GM19099 (cell line): ENCODE measurements around the gene RABGAP1L.

Source experiments
- POLR2A ChIP-seq: IDR thresholded peaks from 3 replicates; pipeline ENCODE4 v1.6.1; 2011; ENCODE audit warnings: low read depth; ENCODE audit not compliant: insufficient read length; ENCODE audit errors: extremely low read depth

Gene RABGAP1L

GRCh38 chr1:174247472-174247871, 88.2 kb downstream of the RABGAP1L start:
- TF ChIP-seq POLR2A: no peak

DNA sequence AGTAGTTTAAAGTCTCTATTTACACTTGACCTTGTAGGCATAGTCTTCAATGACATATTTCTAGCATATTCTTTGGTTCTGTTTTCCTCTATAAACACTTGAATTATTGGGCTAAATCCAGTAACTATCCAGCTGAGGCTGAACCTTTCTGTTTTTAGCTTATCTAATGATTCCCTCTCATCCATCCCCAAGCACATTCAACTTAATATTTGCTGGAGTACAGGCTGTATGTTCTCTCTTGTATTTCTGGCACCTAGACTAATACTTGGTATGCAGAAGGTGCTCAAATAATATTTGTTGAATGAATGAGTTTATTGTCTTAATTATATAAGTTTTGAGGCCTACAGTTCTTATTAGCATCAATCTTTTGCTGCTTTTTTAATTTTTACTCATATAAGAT, 88.7 kb downstream of the RABGAP1L start:
- TF ChIP-seq POLR2A: no peak

DNA sequence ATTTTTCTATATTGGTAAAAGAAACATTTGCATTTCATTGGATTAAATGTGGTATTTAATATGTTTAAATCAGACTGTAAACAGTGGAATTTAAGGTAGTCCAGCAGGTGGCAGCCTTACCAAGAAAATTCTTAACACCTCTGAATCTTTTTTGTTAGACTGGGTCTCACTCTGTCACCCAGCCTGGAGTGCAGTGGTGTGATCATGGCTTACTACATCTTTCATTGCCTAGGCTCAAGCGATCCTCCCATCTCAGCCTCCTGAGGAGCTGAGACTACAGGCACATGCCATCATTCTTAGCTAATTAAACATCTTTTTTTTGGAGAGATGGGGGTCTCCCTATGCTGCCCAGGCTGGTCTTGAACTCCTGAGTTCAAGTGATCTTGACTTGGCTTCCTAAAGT, 98.8 kb downstream of the RABGAP1L start:
- no peak for TF ChIP-seq POLR2A

- TF ChIP-seq POLR2A: no peak
These were observed 103.3 kb downstream of the RABGAP1L start for GRCh38 chr1:174262349-174263241.

- TF ChIP-seq POLR2A: no peak
These were observed 106.0 kb downstream of the RABGAP1L start for GRCh38 chr1:174265282-174265681.

GRCh38 chr1:174266476-174266875, 107.2 kb downstream of the RABGAP1L start:
- no peak for TF ChIP-seq POLR2A

DNA sequence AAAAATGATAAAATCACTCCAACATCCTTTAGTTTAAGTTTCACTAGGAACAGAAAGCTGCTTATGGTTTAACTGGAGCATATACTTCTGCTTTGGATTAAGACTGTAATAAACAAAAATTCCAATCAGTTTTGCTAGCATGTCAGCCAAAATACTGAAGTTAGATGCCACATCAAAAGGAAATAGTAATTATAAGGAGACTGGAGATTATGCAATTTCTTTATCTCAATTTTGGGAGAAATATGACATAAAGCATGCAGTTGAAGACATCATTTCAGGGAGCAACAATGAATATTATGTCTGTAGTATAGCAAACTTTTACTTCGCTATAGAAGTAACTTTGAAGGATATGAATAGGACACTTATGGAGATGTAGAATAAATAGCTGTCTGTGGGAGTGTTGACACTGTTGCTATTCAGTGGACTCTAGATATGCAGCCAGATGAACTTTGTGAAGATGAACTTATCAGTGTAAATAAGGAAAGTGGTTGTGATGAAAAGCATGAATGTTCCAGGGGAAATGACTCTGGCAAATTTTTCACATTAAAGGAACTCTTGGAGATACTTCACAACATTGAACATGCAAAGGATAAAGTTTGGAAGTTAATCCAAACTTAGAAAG, 107.8 kb downstream of the RABGAP1L start:
- TF ChIP-seq POLR2A: no peak

DNA sequence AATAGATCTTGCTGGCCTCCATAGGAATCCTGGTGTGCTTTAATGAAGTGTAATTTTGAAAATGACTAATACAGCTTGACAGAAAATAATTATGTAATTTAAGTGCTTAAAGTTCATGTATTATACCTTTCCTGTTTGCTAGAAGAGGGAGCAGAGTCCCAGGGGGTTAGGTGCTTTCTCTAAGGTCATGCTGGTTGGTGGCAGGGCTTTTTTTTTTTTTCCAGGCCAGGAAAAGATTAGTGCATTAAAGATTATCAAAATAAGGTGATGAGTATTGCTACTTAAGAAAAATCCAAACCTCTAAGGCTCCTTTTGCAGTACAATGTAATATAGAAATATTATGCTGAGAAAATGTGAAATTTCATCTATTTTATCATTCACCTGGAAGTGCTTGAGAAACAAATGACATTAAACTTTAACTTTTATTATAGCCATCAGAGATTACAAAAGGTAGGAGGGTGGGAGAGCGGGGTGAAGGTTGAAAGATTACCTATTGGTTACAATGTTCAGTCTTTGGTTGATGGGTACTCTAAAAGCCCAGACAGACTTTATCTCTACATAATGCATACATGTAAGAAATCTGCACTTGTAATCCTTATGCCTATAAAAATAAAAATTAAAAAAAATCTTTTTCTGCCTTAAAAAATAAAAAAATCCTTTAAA, 110.8 kb downstream of the RABGAP1L start:
- no peak for TF ChIP-seq POLR2A

GRCh38 chr1:174273190-174273589, 113.9 kb downstream of the RABGAP1L start:
- TF ChIP-seq POLR2A: no peak

GRCh38 chr1:174273776-174274175, 114.5 kb downstream of the RABGAP1L start:
- TF ChIP-seq POLR2A: no peak

- TF ChIP-seq POLR2A: no peak
These were observed 115.1 kb downstream of the RABGAP1L start for GRCh38 chr1:174274452-174274851.

DNA sequence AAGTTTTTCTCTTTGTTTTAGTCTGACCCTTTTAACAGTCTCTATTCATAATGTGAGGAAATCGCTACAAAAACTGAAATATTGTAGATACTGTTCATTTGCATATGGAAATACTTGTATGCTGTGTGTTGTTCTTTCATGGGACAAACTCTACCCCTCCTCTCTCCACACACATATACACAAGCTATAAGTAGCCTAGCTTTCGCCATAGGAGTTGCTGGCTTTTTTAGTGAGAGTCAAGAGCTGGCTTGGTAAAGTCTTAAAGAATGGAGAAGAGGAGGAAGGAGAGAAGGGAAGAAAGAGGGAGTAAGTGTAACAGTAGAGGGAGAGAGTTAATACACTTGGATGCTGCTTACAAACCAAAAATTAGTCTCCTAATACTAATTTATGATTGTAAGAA, 115.6 kb downstream of the RABGAP1L start:
- TF ChIP-seq POLR2A: no peak

DNA sequence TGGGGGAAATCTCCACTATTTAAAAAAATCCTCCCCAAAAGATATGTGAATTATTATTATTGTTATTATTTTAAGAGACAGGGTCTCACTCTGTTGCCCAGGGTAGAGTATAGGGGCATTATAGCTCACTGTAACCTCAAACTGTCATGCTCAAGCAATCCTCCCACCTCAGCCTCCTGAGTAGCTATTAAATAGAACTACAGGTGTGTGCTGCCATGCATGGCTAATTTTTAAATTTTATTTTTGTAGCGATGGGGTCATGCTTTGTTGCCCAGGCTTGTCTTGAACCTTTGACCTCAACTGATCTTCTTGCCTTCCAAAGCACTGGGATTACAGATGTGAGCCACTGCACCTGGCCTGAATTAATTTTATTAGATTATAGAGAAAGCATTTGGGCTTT, 116.8 kb downstream of the RABGAP1L start:
- no peak for TF ChIP-seq POLR2A

DNA sequence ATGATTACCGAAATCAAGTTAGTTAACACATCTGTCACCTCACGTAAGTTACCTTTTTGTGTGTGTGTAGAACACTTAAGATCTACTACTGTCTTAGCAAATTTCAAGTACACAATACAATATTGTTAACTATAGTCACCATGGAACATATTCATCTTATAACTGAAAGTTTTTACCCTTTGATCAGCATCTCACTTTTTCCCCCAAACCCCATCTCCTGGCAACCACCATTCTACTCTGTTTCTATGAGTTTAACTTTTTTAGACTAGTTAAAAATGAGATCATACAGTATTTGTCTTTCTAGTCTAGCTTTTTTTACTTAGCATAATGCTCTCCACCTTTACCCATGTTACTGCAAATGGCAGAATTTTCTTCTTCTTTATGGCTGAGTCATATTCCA, 124.7 kb downstream of the RABGAP1L start:
- no peak for TF ChIP-seq POLR2A

DNA sequence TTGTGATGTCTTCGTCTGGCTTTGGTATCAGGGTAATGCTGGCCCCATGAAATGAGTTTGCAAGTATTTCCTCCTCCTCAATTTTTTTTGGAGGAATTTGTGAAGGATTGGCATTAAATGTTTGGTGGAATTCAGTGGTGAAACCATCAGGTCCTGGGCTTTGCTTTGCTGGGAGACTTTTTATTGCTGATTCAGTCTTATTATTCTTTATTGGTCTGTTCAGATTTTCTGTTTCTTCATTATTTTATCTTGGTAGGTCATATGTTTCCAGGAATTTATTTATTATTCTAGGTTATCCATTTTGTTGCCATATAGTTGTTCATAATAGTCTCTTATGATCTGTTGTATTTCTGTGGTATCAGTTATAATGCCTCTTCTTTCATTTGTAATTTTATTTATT, 126.7 kb downstream of the RABGAP1L start:
- TF ChIP-seq POLR2A: no peak
